Liver (tissue), 3 donors: ENCODE measurements around the gene JOSD2.

Experiments used
- CTCF ChIP-seq: fragments of 150-350 bp; IDR thresholded peaks from 2 replicates; pipeline ENCODE4 v1.5.1; 2017; ENCODE audit warnings: improper control_type of control experiment, low read depth, low read length; ENCODE audit not compliant: missing input control
- EGR1 ChIP-seq, 2 donors: IDR thresholded peaks; 2 replicates each; pipeline ENCODE4 v1.6.1; 2016 to 2018; ENCODE audit warnings: antibody characterized with exemption in 2 of 2, low read depth in 2 of 2
- FOXA1 ChIP-seq: IDR thresholded peaks from 2 replicates; pipeline ENCODE4 v1.6.1; 2016; ENCODE audit warnings: antibody characterized with exemption
- JUND ChIP-seq, 2 donors: IDR thresholded peaks; 2 replicates each; pipeline ENCODE4 v1.6.1; 2016; ENCODE audit warnings: antibody characterized with exemption in 2 of 2
- RAD21 ChIP-seq, 2 donors: IDR thresholded peaks; 2 replicates each; pipeline ENCODE4 v1.6.1; 2016; ENCODE audit warnings: antibody characterized with exemption in 2 of 2, mild to moderate bottlenecking in 2 of 2
- RXRA ChIP-seq, 2 donors: IDR thresholded peaks; 2 replicates each; pipeline ENCODE4 v1.6.1; 2017 to 2018; ENCODE audit warnings: antibody characterized with exemption in 2 of 2, mild to moderate bottlenecking in 1 of 2
- TF ChIP-seq, protein P1 (sequence below): IDR thresholded peaks from 2 replicates; pipeline ENCODE4 v1.6.1; 2016; ENCODE audit warnings: antibody characterized with exemption
- donor health status: healthy.
- donor health status: healthy.

DNA sequence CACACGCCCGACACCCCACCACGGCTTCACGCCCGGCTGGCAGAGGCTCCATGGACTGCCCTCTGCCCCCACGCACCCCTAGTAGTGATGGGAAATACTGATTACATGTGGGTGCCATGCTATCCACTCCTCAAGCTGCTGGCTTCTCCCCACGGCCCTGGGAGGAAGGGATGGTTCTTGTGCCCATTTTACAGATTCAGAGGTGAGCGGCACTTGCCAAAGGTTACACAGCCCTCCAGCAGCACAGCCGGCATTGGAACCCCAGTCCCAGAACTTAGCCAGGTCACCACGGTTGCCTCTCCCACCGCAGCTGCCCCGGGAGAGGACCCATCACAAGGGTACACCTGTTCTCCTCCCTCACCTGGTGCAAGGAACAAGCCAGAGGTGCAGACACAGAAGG lies 44.0 kb upstream of the JOSD2 start:
- TF ChIP-seq RAD21 (IDR thresholded peaks at IDR 0.05) (no peak), CTCF (no peak), JUND (IDR thresholded peaks at IDR 0.05) (no peak), EGR1 (IDR thresholded peaks at IDR 0.05; ENCODE audit: low read depth in 2 of 2) (no peak), RXRA (IDR thresholded peaks at IDR 0.05) (no peak), FOXA1 (no peak)
- TF ChIP-seq, protein P1, sequence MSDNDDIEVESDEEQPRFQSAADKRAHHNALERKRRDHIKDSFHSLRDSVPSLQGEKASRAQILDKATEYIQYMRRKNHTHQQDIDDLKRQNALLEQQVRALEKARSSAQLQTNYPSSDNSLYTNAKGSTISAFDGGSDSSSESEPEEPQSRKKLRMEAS: no peak
